Prostate gland (tissue), 2 donors: ENCODE results near the gene CROCC2.

Experiments used
- CTCF ChIP-seq, 4 experiments: fragments of 200-600 bp in 2 of 4; fragments of 450-650 bp in 2 of 4; sonication (generic) in 2 of 4; IDR thresholded peaks; 1 replicate in 3 of 4; 2 replicates in 1 of 4; pipeline ENCODE4 v1.5.1; 2016 to 2019; ENCODE audit warnings: antibody characterized with exemption in 4 of 4, mild to moderate bottlenecking in 2 of 4, moderate library complexity in 2 of 4
- POLR2A ChIP-seq: fragments of 450-650 bp; IDR thresholded peaks from one replicate; pipeline ENCODE4 v1.6.1; 2016; ENCODE audit warnings: antibody characterized with exemption, mild to moderate bottlenecking

DNA sequence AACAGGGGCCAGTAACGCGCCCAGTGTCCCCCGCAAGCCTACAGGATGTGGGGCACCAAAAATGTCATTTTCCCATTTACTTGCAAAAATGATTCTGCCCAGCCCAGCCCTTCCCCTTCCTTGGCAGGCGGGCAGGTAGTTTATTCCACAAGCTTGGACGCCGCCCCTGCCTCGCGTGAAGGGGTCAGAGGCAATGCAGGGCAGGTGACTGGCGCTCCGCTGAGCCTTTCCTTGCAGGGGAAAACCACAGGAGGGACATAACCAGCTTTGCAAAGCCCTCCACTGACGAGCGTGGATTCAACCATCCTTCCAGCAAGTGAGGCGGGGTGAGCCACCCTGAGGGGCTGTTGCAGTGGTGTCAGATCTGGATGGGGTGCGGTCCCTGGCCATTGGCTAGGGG is 15.4 kb upstream of the CROCC2 start:
- TF ChIP-seq POLR2A: no peak
- TF ChIP-seq CTCF (IDR thresholded peaks at IDR 0.05): no peak
